Cardiac septum (tissue), 1 donor: ENCODE data around the gene PTGDR. TPM values are rescaled to one million over a fixed set of nuclear protein-coding genes. Genes with fewer than 3 reads are reported as not detected.

Source experiments
- DNase-seq: peaks from one replicate; pipeline ENCODE4 v3.0.0-alpha.2; 2020; ENCODE audit warnings: low spot score
- intact Hi-C: fragments of 100-400 bp; cut with DNase I; formaldehyde crosslinking; loops from one replicate; pipeline ENCODE4 v1.14.0; 2022
- total RNA-seq: library from RNA; stranded (reverse); fragmentation: NEBNext Ultra II Directional; extraction: Animal tissue kit (Norgen Biotek cat#: 25700); gene quantifications from one replicate; pipeline ENCODE4 v1.2.1, GENCODE V29; 2021
- donor health status: DM: no; HTN: no; CAD: no.

Gene PTGDR
- total RNA-seq, 1 donor from 2014 or later: 0.51 TPM

DNA sequence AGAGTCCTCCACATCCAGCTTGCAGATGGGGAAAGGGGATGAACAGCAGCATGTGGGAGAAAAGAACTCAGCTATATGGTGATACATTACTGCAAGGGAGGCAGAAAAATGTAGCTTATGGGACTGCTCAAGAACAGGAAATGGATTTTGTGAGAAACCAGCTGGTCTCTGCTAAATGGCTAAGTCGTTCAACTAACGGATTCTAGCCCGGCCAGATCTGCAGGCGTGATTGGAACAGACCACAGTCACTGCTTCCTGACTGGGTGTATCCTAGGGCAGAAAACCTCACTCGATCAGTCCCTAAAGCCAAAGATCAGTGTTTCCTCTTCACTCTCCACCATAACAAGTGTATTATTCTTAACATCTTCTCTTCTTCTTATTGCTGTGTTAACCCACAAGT is 8.1 kb upstream of the PTGDR start:
- no peak for DNase-seq
- intact Hi-C loops: no loop called here

DNA sequence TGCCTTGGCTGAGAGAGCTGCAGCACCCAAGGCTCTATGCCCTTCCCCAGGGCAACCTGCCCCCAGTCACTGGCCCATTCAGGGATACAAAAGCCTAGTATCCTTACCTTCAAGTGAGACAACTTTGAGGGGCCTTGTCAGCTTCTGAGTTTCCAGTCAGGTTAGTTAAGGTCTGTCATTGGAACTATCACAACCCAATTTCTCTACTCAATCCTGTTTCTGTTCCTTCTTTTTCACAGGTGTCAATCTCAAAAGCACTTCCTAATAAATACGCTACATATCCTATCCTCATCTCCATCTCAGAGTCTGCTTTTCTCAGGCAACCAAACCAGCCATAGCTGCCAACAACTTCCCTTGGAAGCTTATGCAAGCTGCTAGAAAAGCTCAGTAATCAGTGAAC is 4.9 kb upstream of the PTGDR start:
- no peak for DNase-seq
- intact Hi-C loops: loop anchor here (10.0 kb wide), 1 partner anchor 238 kb away; no protein-coding TSS in a partner anchor

- no peak for DNase-seq
- intact Hi-C loops: loop anchor here (10.0 kb wide), 1 partner anchor 238 kb away; no protein-coding TSS in a partner anchor
These were observed 4.3 kb upstream of the PTGDR start for GRCh38 chr14:52263190-52263589.

- DNase-seq: no peak
- intact Hi-C loops: loop anchor here (10.0 kb wide), 1 partner anchor 240 kb away; no protein-coding TSS in a partner anchor
These were observed 2.2 kb upstream of the PTGDR start for GRCh38 chr14:52265253-52265652.

DNA sequence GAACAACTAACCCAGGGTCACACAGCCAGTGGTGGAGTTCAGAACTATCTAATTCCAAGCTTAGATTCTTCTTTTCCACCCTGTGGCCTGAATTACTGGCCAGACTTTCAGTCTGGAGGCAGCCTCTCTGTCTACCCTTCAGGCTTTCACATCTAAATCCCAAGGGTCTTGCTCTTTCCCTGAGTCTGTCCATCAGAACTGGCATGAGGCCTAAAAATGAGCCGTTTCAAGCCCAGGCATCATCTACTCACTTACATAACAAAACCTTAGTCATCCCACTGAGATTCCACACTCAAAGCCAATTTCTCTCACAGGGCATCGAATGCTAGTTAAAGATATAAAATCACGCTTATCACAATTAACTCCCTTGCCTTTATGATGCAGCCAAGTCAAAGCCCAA is 1.3 kb upstream of the PTGDR start:
- intact Hi-C loops: loop anchor here (10.0 kb wide), 1 partner anchor 241 kb away; no protein-coding TSS in a partner anchor
- DNase-seq: no peak

DNA sequence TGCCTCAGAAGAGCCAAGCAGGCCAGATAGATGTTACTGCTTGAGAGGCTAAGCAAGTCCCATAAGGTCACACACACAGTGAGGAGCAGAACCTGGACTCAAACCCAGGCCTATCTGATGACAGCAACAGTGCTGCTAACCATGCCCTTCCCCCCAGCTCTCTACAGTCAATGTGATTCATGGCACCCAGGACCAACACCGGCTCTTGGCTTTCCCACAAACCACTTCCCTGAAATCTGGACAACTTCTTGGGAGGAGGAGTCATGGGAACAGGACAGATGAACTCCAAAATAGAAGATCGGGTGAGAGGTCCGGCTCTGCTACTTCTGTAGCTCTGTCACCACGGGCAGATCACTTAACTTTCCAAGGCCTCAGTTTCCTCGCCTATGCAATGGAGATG is 716 bp upstream of the PTGDR start:
- intact Hi-C loops: loop anchor here (10.0 kb wide), 1 partner anchor 242 kb away; no protein-coding TSS in a partner anchor
- no peak for DNase-seq

GRCh38 chr14:52268279-52269061 is 972 bp downstream of the PTGDR start:
- intact Hi-C loops: loop anchor here (10.0 kb wide), 1 partner anchor 244 kb away; no protein-coding TSS in a partner anchor
- DNase-seq: no peak

- no peak for DNase-seq
- intact Hi-C loops: loop anchor here (10.0 kb wide), 1 partner anchor 244 kb away; no protein-coding TSS in a partner anchor
These were observed 1.6 kb downstream of the PTGDR start for GRCh38 chr14:52269100-52269499.

DNA sequence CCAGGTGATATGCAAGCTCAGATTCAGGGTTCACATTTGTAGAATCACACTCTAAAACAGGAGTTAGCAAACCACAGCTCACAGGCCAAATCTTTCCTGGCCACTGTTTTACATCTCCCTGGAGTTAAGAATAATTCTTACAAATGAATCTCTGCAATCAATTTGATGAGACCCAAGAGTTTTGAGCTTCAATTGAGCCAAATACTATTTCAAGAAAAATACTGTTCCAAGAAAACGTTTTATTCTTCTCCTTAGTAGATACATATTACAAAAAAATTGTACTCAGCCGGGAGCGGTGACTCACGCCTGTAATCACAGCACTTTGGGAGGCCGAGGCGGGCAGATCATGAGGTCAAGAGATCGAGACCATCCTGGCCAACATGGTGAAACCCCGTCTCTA is 2.5 kb downstream of the PTGDR start:
- intact Hi-C loops: loop anchor here (10.0 kb wide), 1 partner anchor 245 kb away; no protein-coding TSS in a partner anchor
- no peak for DNase-seq

DNA sequence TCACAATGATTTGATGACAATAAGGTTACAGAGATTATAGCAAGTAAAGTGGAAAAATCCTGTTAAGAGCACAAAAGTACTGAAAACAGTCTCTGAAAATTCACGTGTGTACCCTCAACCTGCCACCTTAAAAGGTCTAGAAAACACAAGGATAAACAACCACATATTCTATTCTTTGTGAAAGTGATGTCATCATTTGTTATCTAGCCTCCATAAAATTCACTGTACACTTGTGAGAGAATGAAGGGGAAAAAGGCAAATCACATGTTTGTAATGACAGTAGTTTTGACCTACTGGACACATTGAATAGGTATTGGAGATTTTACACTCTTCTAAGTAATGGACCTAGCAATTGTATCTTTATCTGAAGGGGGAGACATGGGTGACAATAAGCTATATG is 4.0 kb downstream of the PTGDR start:
- intact Hi-C loops: no loop called here
- DNase-seq: no peak

DNA sequence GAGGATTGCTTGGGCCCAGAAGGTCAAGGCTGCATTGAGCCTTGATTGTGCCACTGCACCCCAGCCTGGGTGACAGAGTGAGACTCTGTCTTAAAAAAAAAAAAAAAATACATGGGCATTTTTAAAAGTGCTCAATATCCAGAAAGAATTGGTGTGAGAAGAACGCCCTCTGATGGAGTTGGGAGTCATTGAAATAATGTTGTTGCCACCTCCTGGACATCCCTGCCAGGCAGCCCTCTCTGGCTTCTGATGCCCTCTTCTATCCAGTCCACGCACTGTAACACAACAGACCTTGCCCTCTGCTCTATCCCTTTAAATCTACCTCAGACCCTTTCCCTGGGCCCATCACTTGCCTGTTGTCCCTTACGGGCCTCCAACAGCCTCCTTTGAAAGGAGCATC is 4.9 kb downstream of the PTGDR start:
- no peak for DNase-seq
- intact Hi-C loops: no loop called here

GRCh38 chr14:52275372-52275771 is 7.9 kb downstream of the PTGDR start:
- no peak for DNase-seq
- intact Hi-C loops: no loop called here

DNA sequence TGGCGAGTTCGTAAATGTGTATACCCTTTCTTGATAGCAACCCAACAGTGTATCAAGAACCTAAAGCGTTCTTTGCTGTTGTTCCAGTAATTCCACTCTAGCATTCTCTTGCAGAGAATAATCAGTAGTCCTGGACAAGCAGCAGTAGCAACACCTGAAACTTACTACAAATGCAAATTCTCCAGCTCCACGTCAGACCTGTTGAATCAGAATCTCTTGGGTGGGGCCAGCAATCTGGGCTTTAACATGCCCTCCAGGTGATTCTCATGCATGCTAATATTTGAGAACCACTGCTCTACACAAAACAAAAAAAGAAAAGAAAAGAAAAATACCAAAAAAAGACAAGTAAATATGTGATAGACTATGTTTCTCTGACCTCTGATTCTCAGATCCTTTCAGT is 10.1 kb downstream of the PTGDR start:
- intact Hi-C loops: no loop called here
- DNase-seq: no peak

- intact Hi-C loops: no loop called here
- no peak for DNase-seq
These were observed 11.9 kb downstream of the PTGDR start for GRCh38 chr14:52279408-52279807.

DNA sequence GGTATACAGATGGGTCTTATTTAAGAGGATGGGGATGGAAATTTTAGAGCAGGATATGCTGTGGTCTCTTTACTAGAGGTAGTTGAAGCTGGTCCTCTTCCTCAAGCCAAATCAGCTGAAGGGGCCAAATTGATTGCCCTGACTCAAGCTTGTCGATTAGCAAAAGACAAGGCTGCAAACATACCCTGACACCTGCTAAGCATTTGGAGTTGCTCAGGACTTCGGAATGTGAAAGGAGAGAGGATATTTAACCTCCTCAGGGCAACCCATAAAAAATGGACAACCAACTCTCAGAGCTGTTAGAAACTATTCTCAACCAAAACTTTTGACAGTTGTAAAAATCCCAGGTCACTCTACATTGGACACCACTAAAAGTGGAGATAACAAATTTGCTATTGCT is 15.6 kb downstream of the PTGDR start:
- DNase-seq: no peak
- intact Hi-C loops: no loop called here

- no peak for DNase-seq
- intact Hi-C loops: no loop called here
These were observed 19.5 kb downstream of the PTGDR start for GRCh38 chr14:52286661-52287649.

GRCh38 chr14:52296378-52296777 is 28.9 kb downstream of the PTGDR start:
- intact Hi-C loops: no loop called here
- DNase-seq: no peak

GRCh38 chr14:52298795-52299194 is 31.3 kb downstream of the PTGDR start:
- no peak for DNase-seq
- intact Hi-C loops: no loop called here

DNA sequence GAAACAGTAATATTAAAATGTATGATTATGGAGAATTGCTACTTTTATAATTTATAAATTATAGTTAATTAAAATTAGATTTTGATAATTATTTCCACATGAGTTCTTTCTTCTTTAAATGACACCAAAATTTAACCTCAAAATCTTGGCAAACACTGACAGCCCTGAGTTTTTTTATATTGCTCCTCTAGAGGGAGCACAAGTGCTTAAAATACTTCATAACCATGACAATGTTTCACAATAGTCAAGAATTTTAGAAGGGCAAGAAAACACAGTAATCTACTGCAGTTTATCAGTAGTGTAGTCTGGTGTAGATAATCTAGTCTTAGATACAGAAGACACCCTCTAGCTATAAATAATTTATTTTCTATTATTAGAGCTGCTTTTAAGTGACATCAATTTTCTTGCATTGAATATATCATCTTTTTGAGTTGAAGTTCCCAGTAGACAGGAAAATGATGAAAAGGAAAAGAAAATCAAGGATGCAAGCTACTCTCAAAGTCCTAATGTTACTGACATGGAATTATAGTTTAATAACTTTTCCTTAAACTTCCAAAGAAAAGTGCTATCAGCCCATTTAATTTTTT is 32.3 kb downstream of the PTGDR start:
- intact Hi-C loops: loop anchor here (5.0 kb wide), 1 partner anchor 173 kb away; no protein-coding TSS in a partner anchor
- no peak for DNase-seq

DNA sequence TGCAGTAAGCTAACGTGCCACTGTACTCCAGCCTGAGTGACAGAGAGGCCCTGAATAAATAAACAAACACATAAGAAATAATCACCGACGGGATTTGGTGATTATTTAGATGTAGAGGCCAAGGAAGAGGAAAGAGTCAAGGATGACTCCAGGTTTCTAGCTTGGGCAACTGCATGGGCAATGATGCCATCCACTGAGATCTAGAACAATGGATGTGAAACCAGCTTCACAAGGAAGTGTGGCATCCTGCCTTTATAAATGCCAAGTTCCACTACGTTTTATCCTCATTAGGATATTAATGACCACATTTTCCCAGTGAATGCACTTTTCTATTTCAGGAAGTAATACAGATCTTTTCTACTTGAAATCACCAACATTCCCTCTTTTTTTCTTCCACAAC is 35.7 kb downstream of the PTGDR start:
- intact Hi-C loops: loop anchor here (5.0 kb wide), 1 partner anchor 169 kb away; no protein-coding TSS in a partner anchor
- DNase-seq: no peak
